SK-N-SH (cell line): ENCODE data around the gene VGLL4. TPM values are rescaled to one million over a fixed set of nuclear protein-coding genes. Genes with fewer than 3 reads are reported as not detected.

ENCODE experiments used
- CTCF ChIA-PET: fragments of 300-600, 350-600 bp; formaldehyde crosslinking; extraction: SDS; loops from one replicate; lab custom pipeline; 2021; lab: Yijun Ruan, JAX
- POLR2A ChIA-PET: fragments of 350-600 bp; sonication (Branson Sonifier 250); formaldehyde crosslinking; extraction: SDS; loops from one replicate; lab custom pipeline; 2020; ENCODE audit warnings: antibody characterized with exemption, inconsistent platforms; lab: Yijun Ruan, JAX
- DNase-seq: peaks from one replicate; pipeline ENCODE4 v3.0.0; 2012
- H2AFZ ChIP-seq: fragments of 200-600 bp; sonication (generic); 2 replicates; pipeline ENCODE4 v1.8.1; 2016; ENCODE audit warnings: antibody characterized with exemption, mild to moderate bottlenecking, low read depth
- H3F3A ChIP-seq: fragments of 200-600 bp; sonication (generic); replicated peaks from 2 replicates; pipeline ENCODE3; 2016; ENCODE audit warnings: antibody characterized with exemption, mild to moderate bottlenecking; ENCODE audit not compliant: insufficient read depth
- H3K27ac ChIP-seq, 2 experiments: fragments of 200-500 bp in 1 of 2; fragments of 200-600 bp in 1 of 2; sonication (Bioruptor generic) in 1 of 2; sonication (generic), shearing (Covaris generic) in 1 of 2; 2 replicates each; pipeline versions ENCODE4 v1.5.1 to v1.6.1; 2014 to 2016; ENCODE audit warnings: low read depth in 2 of 2, inconsistent platforms in 1 of 2, low read length in 1 of 2, mild to moderate bottlenecking in 1 of 2, mixed read lengths in 1 of 2
- H3K27me3 ChIP-seq: fragments of 200-600 bp; sonication (generic), shearing (Covaris generic); 2 replicates; pipeline ENCODE4 v1.6.1; 2016; ENCODE audit warnings: mixed run types; ENCODE audit not compliant: insufficient read depth
- H3K36me3 ChIP-seq, 2 experiments: fragments of 200-500 bp in 1 of 2; fragments of 200-600 bp in 1 of 2; sonication (Bioruptor generic) in 1 of 2; sonication (generic) in 1 of 2; replicated peaks in 1 of 2; 2 replicates each; pipeline versions ENCODE3 to v1.5.1; 2014 to 2016; ENCODE audit warnings: low read length in 1 of 2, mild to moderate bottlenecking in 1 of 2; ENCODE audit not compliant: insufficient read depth in 2 of 2, control insufficient read depth in 1 of 2
- H3K4me1 ChIP-seq, 2 experiments: fragments of 200-500 bp in 1 of 2; fragments of 200-600 bp in 1 of 2; sonication (Bioruptor generic) in 1 of 2; sonication (generic), shearing (Covaris generic) in 1 of 2; 2 replicates each; pipeline versions ENCODE4 v1.5.1 to v1.6.1; 2014 to 2016; ENCODE audit warnings: low read depth in 1 of 2, low read length in 1 of 2, mixed run types in 1 of 2; ENCODE audit not compliant: insufficient read depth in 2 of 2, control insufficient read depth in 1 of 2
- H3K4me2 ChIP-seq: fragments of 200-600 bp; sonication (generic), shearing (Covaris generic); 2 replicates; pipeline ENCODE4 v1.6.1; 2017; ENCODE audit warnings: mixed run types
- H3K4me3 ChIP-seq, 2 experiments: fragments of 200-500 bp in 1 of 2; fragments of 200-600 bp in 1 of 2; sonication (Bioruptor generic) in 1 of 2; sonication (generic), shearing (Covaris generic) in 1 of 2; 2 replicates each; pipeline versions ENCODE4 v1.5.1 to v1.8.1; 2014 to 2016; ENCODE audit warnings: low read depth in 2 of 2, inconsistent platforms in 1 of 2, low read length in 1 of 2, mild to moderate bottlenecking in 1 of 2, mixed read lengths in 1 of 2, moderate library complexity in 1 of 2
- H3K79me2 ChIP-seq: fragments of 200-600 bp; sonication (generic); 2 replicates; pipeline ENCODE4 v1.8.1; 2017; ENCODE audit warnings: mild to moderate bottlenecking; ENCODE audit not compliant: insufficient read depth
- H3K9ac ChIP-seq: fragments of 200-600 bp; sonication (generic); 2 replicates; pipeline ENCODE4 v1.6.1; 2017; ENCODE audit warnings: mixed run types
- H3K9me2 ChIP-seq: fragments of 200-600 bp; sonication (generic); 2 replicates; pipeline ENCODE4 v1.6.1; 2017; ENCODE audit warnings: mixed run types
- H3K9me3 ChIP-seq: fragments of 200-600 bp; sonication (generic); 2 replicates; pipeline ENCODE4 v1.6.1; 2017; ENCODE audit warnings: mixed run types, mild to moderate bottlenecking, moderate library complexity
- H4K20me1 ChIP-seq: fragments of 200-600 bp; sonication (generic); 2 replicates; pipeline ENCODE4 v1.6.1; 2017; ENCODE audit warnings: mild to moderate bottlenecking, mixed run types; ENCODE audit not compliant: insufficient read depth
- CHD2 ChIP-seq: fragments of 150-350 bp; IDR thresholded peaks from 2 replicates; pipeline ENCODE4 v1.6.1; 2018; ENCODE audit warnings: low read length; ENCODE audit not compliant: partially characterized antibody
- ELF1 ChIP-seq: IDR thresholded peaks from 2 replicates; pipeline ENCODE4 v1.4.0; 2012
- EP300 ChIP-seq, 2 experiments: IDR thresholded peaks; 2 replicates each; pipeline versions ENCODE4 v1.4.0 to v1.6.1; 2012; ENCODE audit warnings: borderline replicate concordance in 1 of 2, low read depth in 1 of 2, low read length in 1 of 2
- EZH2phosphoT487 ChIP-seq: fragments of 200-600 bp; sonication (generic); IDR thresholded peaks from 2 replicates; pipeline ENCODE4 v1.6.1; 2017; ENCODE audit warnings: low read depth, mixed run types, mild to moderate bottlenecking, antibody characterized with exemption, moderate library complexity, borderline replicate concordance
- FOXJ3 ChIP-seq: sonication (generic); formaldehyde crosslinking; IDR thresholded peaks from 2 replicates; pipeline ENCODE4 v1.5.1; 2020; ENCODE audit warnings: mild to moderate bottlenecking, missing genetic modification reagents
- GABPA ChIP-seq: IDR thresholded peaks from 2 replicates; pipeline ENCODE4 v1.4.0; 2012; ENCODE audit warnings: low read depth, mild to moderate bottlenecking
- GATA2 ChIP-seq: sonication (generic); formaldehyde crosslinking; IDR thresholded peaks from 2 replicates; pipeline ENCODE4 v1.5.0; 2020; ENCODE audit warnings: mild to moderate bottlenecking, missing genetic modification reagents
- NRF1 ChIP-seq: IDR thresholded peaks from 2 replicates; pipeline ENCODE4 v1.6.1; 2012; ENCODE audit warnings: low read depth, mild to moderate bottlenecking, low read length
- POLR2AphosphoS5 ChIP-seq: IDR thresholded peaks from 2 replicates; pipeline ENCODE4 v1.6.1; 2012; ENCODE audit warnings: low read depth, low read length
- RAD21 ChIP-seq: IDR thresholded peaks from 2 replicates; pipeline ENCODE4 v1.6.1; 2012; ENCODE audit warnings: mild to moderate bottlenecking, low read length
- RCOR1 ChIP-seq: fragments of 150-350 bp; IDR thresholded peaks from 2 replicates; pipeline ENCODE4 v1.6.1; 2017; ENCODE audit warnings: antibody characterized with exemption, low read length
- RXRA ChIP-seq: IDR thresholded peaks from 2 replicates; pipeline ENCODE4 v1.4.0; 2012; ENCODE audit warnings: low read depth, mild to moderate bottlenecking, borderline replicate concordance
- SIN3A ChIP-seq: IDR thresholded peaks from 2 replicates; pipeline ENCODE4 v1.6.1; 2012; ENCODE audit warnings: low read depth, mild to moderate bottlenecking, low read length, moderate library complexity, borderline replicate concordance
- SMC3 ChIP-seq: IDR thresholded peaks from 2 replicates; pipeline ENCODE4 v1.6.1; 2012; ENCODE audit warnings: low read depth, low read length, improper control_type of control experiment
- TAF1 ChIP-seq: IDR thresholded peaks from 2 replicates; pipeline ENCODE4 v1.6.1; 2012; ENCODE audit warnings: low read depth, mild to moderate bottlenecking, low read length, moderate library complexity, borderline replicate concordance
- TCF12 ChIP-seq: IDR thresholded peaks from 2 replicates; pipeline ENCODE4 v1.4.0; 2012
- TEAD4 ChIP-seq: IDR thresholded peaks from 2 replicates; pipeline ENCODE4 v1.4.0; 2012; ENCODE audit warnings: mild to moderate bottlenecking, borderline replicate concordance; ENCODE audit not compliant: insufficient read depth
- WGBS: methylation state at CpG from one replicate; pipeline ENCODE4 v1.1.6; 2017; ENCODE audit warnings: low lambda C conversion rate; 5-methylcytosine and 5-hydroxymethylcytosine counted together
- polyA plus RNA-seq, 3 experiments: library from polyadenylated mRNA; depleted of rRNA; stranded (reverse); fragments of >200 nt; gene quantifications; 2 replicates each; pipeline ENCODE4 v1.2.3, GENCODE V29; 2012
- TF ChIP-seq, protein P1 (sequence below): fragments of 150-350 bp; IDR thresholded peaks from 2 replicates; pipeline ENCODE4 v1.6.1; 2017; ENCODE audit warnings: antibody characterized with exemption, low read length, low read depth, borderline replicate concordance
- TF ChIP-seq, protein P2 (sequence below): IDR thresholded peaks from 2 replicates; pipeline ENCODE4; 2012
- TF ChIP-seq, protein P3 (sequence below): fragments of 150-350 bp; IDR thresholded peaks from 2 replicates; pipeline ENCODE4 v1.6.1; 2016; ENCODE audit warnings: mild to moderate bottlenecking, low read depth, low read length
- TF ChIP-seq, protein P4 (sequence below): fragments of 200-600 bp; sonication (generic); IDR thresholded peaks from 2 replicates; pipeline ENCODE4 v1.6.1; 2017; ENCODE audit warnings: antibody characterized with exemption, mild to moderate bottlenecking, moderate library complexity

VGLL4 gene
- polyA plus RNA-seq, 1 of the 3 experiments (the other 2 are of a cell fraction): 48.9 TPM

DNA sequence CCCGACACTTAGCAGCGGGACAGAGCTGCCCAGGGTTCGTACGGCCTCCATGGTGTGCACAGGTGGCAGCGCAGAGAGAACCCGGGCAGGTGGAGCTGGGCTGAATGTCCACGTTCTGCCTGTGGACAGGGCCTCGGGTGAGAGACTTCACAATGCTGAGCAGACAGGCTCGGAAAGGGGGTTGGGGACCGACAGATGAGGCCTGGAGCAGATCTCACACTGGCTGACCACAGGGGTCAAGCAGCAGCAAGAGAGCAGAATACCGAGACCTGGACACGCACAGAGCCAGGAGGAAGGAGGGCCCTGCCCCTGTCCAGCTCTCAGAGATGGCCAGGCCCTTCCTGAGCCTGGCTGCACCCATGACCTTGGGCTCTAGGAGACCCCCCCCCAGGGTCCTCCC lies 83.0 kb downstream of the VGLL4 start:
- Histone ChIP-seq H3K9me2 (no peaks in the 10 kb centered on the region), H3K4me3 (no peak overlapping the region), H3K36me3 (peaks cover 24 to 61% of the 10 kb centered on the region in 2 experiments), H3K9me3 (no peaks in the 10 kb centered on the region), H3K4me2 (no peak overlapping the region), H4K20me1 (peaks cover 77% of the 10 kb centered on the region), H3K4me1 (peaks cover 19 to 48% of the 10 kb centered on the region in 2 experiments; a peak in 2 of 4 replicates), H3K79me2 (peaks cover 92% of the 10 kb centered on the region), H3K27me3 (no peaks in the 10 kb centered on the region), H3K27ac (peak overlapping the region; percentile 33 to 63; a peak in 2 of 4 replicates), H3K9ac (no peak overlapping the region), H3F3A (peaks cover 20% of the 10 kb centered on the region), H2AFZ (no peak overlapping the region)
- TF ChIP-seq, protein P1, sequence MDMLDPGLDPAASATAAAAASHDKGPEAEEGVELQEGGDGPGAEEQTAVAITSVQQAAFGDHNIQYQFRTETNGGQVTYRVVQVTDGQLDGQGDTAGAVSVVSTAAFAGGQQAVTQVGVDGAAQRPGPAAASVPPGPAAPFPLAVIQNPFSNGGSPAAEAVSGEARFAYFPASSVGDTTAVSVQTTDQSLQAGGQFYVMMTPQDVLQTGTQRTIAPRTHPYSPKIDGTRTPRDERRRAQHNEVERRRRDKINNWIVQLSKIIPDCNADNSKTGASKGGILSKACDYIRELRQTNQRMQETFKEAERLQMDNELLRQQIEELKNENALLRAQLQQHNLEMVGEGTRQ: no peak
- TF ChIP-seq SMC3 (no peak), EZH2phosphoT487 (no peak), RXRA (no peak), TCF12 (no peak), TAF1 (no peak), ELF1 (no peak)
- CTCF ChIA-PET: interaction anchor here (0.8 to 1.0 kb wide), 2 partner anchors 23 to 182 kb away, joined by 3 read pairs; no protein-coding TSS in a partner anchor
- 97% methylated on average over 11 of the region's 12 CpGs for WGBS
- no peak for DNase-seq
- POLR2A ChIA-PET: interaction anchor here (0.5 kb wide), 1 partner anchor 10 kb away, joined by 3 read pairs; no protein-coding TSS in a partner anchor

DNA sequence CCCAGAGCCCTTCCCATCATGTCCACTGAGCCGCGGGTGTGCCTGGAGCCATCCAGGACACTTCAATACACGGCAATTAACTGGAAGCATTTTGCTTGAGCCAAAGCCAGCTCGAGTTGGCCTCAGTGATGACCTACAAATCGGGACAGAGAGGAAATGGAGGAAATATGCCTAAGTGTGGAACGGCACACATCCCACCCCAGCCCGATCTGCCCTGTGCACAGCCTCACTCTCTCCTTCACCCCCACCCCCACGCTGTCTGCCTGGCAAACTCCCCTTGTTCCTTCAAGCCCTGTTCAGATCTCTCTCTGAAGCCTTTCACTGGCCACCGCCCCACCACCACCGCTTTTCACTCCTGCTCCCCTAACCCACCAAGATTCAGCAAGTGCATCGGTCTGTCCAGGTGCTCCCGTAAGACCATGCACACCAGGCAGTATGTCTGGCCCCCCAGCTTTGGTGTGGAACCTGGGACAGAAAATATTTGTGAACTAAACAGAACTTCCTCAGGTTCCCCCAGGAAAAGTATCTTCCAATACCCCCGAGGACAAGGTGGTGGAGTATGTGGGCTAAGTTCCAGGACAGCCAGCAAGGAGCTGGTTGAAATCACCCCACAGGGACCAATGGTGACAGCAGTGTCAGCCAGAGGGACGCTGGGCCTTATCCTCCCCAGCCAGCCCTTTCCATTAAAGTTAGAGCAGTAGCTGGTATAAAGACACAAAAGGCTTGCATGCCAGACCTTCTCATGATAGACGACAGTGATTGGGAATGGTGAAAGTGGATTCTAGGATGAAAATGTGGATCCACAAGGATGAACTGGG lies 83.7 kb downstream of the VGLL4 start:
- no peak for DNase-seq
- no peak overlapping the region for H3K9ac ChIP-seq
- CTCF ChIA-PET: interaction anchor here (1.0 to 1.6 kb wide), 2 partner anchors 181 kb away, joined by 3 to 7 read pairs; no protein-coding TSS in a partner anchor
- TF ChIP-seq FOXJ3 (CRISPR knock-in tag): no peak
- TF ChIP-seq SIN3A: no peak
- TF ChIP-seq, protein P2, sequence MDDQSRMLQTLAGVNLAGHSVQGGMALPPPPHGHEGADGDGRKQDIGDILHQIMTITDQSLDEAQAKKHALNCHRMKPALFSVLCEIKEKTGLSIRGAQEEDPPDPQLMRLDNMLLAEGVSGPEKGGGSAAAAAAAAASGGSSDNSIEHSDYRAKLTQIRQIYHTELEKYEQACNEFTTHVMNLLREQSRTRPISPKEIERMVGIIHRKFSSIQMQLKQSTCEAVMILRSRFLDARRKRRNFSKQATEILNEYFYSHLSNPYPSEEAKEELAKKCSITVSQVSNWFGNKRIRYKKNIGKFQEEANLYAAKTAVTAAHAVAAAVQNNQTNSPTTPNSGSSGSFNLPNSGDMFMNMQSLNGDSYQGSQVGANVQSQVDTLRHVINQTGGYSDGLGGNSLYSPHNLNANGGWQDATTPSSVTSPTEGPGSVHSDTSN: no peak
- no peak for TF ChIP-seq EP300 (IDR thresholded peaks at IDR 0.05; ENCODE audit: borderline replicate concordance in 1 of 2, low read depth in 1 of 2, low read length in 1 of 2)
- TF ChIP-seq RAD21: no peak
- no peak for TF ChIP-seq TAF1
- no peak for TF ChIP-seq TEAD4
- TF ChIP-seq GABPA: no peak
- no peak for TF ChIP-seq RCOR1
- no peak for TF ChIP-seq TCF12
- no peak for TF ChIP-seq EZH2phosphoT487
- TF ChIP-seq POLR2AphosphoS5: no peak
- no peak for TF ChIP-seq NRF1
- TF ChIP-seq, protein P3, sequence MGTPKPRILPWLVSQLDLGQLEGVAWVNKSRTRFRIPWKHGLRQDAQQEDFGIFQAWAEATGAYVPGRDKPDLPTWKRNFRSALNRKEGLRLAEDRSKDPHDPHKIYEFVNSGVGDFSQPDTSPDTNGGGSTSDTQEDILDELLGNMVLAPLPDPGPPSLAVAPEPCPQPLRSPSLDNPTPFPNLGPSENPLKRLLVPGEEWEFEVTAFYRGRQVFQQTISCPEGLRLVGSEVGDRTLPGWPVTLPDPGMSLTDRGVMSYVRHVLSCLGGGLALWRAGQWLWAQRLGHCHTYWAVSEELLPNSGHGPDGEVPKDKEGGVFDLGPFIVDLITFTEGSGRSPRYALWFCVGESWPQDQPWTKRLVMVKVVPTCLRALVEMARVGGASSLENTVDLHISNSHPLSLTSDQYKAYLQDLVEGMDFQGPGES: no peak
- TF ChIP-seq, protein P4, sequence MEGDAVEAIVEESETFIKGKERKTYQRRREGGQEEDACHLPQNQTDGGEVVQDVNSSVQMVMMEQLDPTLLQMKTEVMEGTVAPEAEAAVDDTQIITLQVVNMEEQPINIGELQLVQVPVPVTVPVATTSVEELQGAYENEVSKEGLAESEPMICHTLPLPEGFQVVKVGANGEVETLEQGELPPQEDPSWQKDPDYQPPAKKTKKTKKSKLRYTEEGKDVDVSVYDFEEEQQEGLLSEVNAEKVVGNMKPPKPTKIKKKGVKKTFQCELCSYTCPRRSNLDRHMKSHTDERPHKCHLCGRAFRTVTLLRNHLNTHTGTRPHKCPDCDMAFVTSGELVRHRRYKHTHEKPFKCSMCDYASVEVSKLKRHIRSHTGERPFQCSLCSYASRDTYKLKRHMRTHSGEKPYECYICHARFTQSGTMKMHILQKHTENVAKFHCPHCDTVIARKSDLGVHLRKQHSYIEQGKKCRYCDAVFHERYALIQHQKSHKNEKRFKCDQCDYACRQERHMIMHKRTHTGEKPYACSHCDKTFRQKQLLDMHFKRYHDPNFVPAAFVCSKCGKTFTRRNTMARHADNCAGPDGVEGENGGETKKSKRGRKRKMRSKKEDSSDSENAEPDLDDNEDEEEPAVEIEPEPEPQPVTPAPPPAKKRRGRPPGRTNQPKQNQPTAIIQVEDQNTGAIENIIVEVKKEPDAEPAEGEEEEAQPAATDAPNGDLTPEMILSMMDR: no peak
- no peak for TF ChIP-seq GATA2 (CRISPR knock-in tag)
- no peak for TF ChIP-seq CHD2

More for the DNA sequence above, 83.7 kb downstream of the VGLL4 start:
- Histone ChIP-seq H3K9me2 (no peaks in the 10 kb centered on the region), H4K20me1 (peaks cover 77% of the 10 kb centered on the region), H3K27me3 (no peaks in the 10 kb centered on the region), H3K4me1 (peaks cover 19 to 48% of the 10 kb centered on the region in 2 experiments; a peak in 2 of 4 replicates), H3K79me2 (peaks cover 92% of the 10 kb centered on the region), H3K36me3 (peaks cover 26 to 63% of the 10 kb centered on the region in 2 experiments), H3F3A (peaks cover 20% of the 10 kb centered on the region), H3K27ac (peak overlapping the region in 1 of 2 experiments; percentile 18; a peak in 2 of 4 replicates), H2AFZ (no peak overlapping the region), H3K4me3 (no peak overlapping the region), H3K4me2 (no peak overlapping the region), H3K9me3 (no peaks in the 10 kb centered on the region)
- POLR2A ChIA-PET: interaction anchor here (1.2 kb wide), 1 partner anchor 78 kb away, joined by 4 read pairs; no protein-coding TSS in a partner anchor
- 92% methylated on average over 13 of the region's 15 CpGs for WGBS
